OCI-LY1 (cell line): ENCODE data around the gene ETFBKMT.

Experiments
- EZH2 ChIP-seq: fragments of 200-600 bp; sonication (generic), shearing (Covaris generic); IDR thresholded peaks from 2 replicates; pipeline ENCODE4 v1.8.0; 2017; ENCODE audit warnings: borderline replicate concordance, mixed run types, mild to moderate bottlenecking, antibody characterized with exemption, low read length, moderate library complexity, mixed read lengths
- TF ChIP-seq, protein P1 (sequence below): fragments of 200-600 bp; sonication (generic), shearing (Covaris generic); IDR thresholded peaks from 2 replicates; pipeline ENCODE4 v1.5.1; 2017; ENCODE audit warnings: mild to moderate bottlenecking, antibody characterized with exemption, low read length, moderate library complexity, mixed read lengths

DNA sequence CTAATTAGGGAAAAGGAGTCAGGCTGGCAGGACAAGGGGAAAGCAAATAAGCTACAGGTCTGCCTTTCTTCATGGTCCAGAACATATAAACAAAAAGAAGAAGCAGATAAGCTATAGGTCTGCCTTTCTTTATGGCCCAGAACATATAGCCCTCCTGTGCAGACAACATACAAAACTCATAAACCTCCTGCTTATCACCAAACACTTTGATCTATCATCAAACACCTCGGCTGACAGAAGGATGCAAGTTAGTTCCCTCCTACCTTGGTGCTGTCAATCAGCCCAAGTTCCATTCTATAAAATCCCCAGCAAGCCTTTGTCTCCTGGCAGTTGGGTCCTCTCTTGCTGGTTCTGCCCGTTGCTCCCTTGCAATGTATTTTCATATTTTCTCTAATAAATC lies 46.1 kb downstream of the ETFBKMT start:
- TF ChIP-seq, protein P1, sequence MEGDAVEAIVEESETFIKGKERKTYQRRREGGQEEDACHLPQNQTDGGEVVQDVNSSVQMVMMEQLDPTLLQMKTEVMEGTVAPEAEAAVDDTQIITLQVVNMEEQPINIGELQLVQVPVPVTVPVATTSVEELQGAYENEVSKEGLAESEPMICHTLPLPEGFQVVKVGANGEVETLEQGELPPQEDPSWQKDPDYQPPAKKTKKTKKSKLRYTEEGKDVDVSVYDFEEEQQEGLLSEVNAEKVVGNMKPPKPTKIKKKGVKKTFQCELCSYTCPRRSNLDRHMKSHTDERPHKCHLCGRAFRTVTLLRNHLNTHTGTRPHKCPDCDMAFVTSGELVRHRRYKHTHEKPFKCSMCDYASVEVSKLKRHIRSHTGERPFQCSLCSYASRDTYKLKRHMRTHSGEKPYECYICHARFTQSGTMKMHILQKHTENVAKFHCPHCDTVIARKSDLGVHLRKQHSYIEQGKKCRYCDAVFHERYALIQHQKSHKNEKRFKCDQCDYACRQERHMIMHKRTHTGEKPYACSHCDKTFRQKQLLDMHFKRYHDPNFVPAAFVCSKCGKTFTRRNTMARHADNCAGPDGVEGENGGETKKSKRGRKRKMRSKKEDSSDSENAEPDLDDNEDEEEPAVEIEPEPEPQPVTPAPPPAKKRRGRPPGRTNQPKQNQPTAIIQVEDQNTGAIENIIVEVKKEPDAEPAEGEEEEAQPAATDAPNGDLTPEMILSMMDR = no peak
- TF ChIP-seq EZH2 = no peak
